ENCODE results near the gene MVP. TPM values are rescaled to one million over a fixed set of nuclear protein-coding genes. Genes with fewer than 3 reads are reported as not detected.

The MVP gene
- total RNA-seq, 1 donor from 2014 or later, result 150 TPM

DNA sequence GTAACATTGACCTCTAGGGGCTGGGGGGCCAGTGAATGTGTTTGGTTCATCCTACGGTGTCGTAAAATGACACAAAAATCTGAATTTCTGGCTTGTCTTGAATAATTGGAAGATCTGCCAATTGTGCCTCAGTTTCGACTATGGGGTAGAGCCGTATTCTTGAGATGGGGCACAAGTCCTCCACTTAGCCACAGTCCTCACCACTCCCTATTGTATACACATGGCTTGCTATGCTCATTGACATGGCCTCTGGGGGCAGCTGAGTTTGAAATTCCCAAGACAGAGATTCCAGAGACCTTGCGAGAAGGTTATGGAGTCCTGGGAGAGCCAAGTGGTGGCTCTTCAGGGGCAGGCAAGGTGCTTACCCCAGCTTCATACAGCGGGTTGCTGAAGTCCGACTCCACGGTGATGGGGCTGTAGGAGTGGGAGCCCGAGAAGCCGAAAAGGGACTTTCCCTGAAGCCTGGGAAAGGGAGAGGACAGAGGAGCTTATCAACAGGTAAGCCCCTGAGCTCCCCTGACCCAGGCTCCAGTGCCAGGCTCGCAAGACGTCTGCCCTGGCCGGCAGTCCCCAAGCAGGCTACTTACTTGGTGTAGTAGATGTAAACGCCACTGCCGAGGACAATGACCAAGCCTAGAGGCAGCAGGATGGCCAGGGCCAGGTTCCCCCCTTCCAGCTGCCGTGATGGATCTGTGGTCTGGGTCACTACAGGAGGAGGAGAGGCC, 51.7 kb downstream of the MVP start:
- Mint-ChIP-seq H3K4me3 (ENCODE audit: unreplicated experiment) (no peak overlapping the region), H3K9me3 (ENCODE audit: unreplicated experiment) (no peaks in the 10 kb centered on the region), H3K27me3 (ENCODE audit: unreplicated experiment) (peaks cover 13% of the 10 kb centered on the region), H3K36me3 (ENCODE audit: unreplicated experiment) (no peaks in the 10 kb centered on the region), H3K27ac (ENCODE audit: unreplicated experiment) (no peak overlapping the region), H3K4me1 (ENCODE audit: unreplicated experiment) (peaks cover 6% of the 10 kb centered on the region)
- DNase-seq (ENCODE audit: extremely low spot score, unreplicated experiment), result no peak
- TF ChIP-seq CTCF (IDR thresholded peaks at IDR 0.05), result no peak

- H3K4me3 Mint-ChIP-seq (ENCODE audit: unreplicated experiment), result no peak overlapping the region
- DNase-seq (ENCODE audit: extremely low spot score, unreplicated experiment), result no peak
Observed at GRCh38 chr16:29873319-29873718, 53.1 kb downstream of the MVP start.

GRCh38 chr16:29875206-29875605, 54.9 kb downstream of the MVP start:
- H3K9me3 Mint-ChIP-seq (ENCODE audit: unreplicated experiment), result no peaks in the 10 kb centered on the region
- H3K4me1 Mint-ChIP-seq (ENCODE audit: unreplicated experiment), result peaks cover 14% of the 10 kb centered on the region
- H3K4me3 Mint-ChIP-seq (ENCODE audit: unreplicated experiment), result no peak overlapping the region
- no peaks in the 10 kb centered on the region for H3K36me3 Mint-ChIP-seq (ENCODE audit: unreplicated experiment)
- H3K27ac Mint-ChIP-seq (ENCODE audit: unreplicated experiment), result no peak overlapping the region
- H3K27me3 Mint-ChIP-seq (ENCODE audit: unreplicated experiment), result peaks cover 29% of the 10 kb centered on the region
- no peak for TF ChIP-seq CTCF (IDR thresholded peaks at IDR 0.05)
- no peak for DNase-seq (ENCODE audit: extremely low spot score, unreplicated experiment)

More at GRCh38 chr16:29873319-29873718, 53.1 kb downstream of the MVP start:
- H3K27ac Mint-ChIP-seq (ENCODE audit: unreplicated experiment), result no peak overlapping the region
- TF ChIP-seq CTCF (IDR thresholded peaks at IDR 0.05), result no peak
- H3K4me1 Mint-ChIP-seq (ENCODE audit: unreplicated experiment), result peaks cover 14% of the 10 kb centered on the region
- H3K27me3 Mint-ChIP-seq (ENCODE audit: unreplicated experiment), result peaks cover 24% of the 10 kb centered on the region
- no peaks in the 10 kb centered on the region for H3K36me3 Mint-ChIP-seq (ENCODE audit: unreplicated experiment)
- no peaks in the 10 kb centered on the region for H3K9me3 Mint-ChIP-seq (ENCODE audit: unreplicated experiment)

GRCh38 chr16:29876217-29876593, 55.9 kb downstream of the MVP start:
- H3K36me3 Mint-ChIP-seq (ENCODE audit: unreplicated experiment), result no peaks in the 10 kb centered on the region
- H3K4me3 Mint-ChIP-seq (ENCODE audit: unreplicated experiment), result peak overlapping the region; percentile 48
- peaks cover 29% of the 10 kb centered on the region for H3K27me3 Mint-ChIP-seq (ENCODE audit: unreplicated experiment)
- H3K27ac Mint-ChIP-seq (ENCODE audit: unreplicated experiment), result no peak overlapping the region
- H3K9me3 Mint-ChIP-seq (ENCODE audit: unreplicated experiment), result no peaks in the 10 kb centered on the region
- DNase-seq (ENCODE audit: extremely low spot score, unreplicated experiment), result no peak
- peaks cover 14% of the 10 kb centered on the region for H3K4me1 Mint-ChIP-seq (ENCODE audit: unreplicated experiment)
- no peak for TF ChIP-seq CTCF (IDR thresholded peaks at IDR 0.05)

DNA sequence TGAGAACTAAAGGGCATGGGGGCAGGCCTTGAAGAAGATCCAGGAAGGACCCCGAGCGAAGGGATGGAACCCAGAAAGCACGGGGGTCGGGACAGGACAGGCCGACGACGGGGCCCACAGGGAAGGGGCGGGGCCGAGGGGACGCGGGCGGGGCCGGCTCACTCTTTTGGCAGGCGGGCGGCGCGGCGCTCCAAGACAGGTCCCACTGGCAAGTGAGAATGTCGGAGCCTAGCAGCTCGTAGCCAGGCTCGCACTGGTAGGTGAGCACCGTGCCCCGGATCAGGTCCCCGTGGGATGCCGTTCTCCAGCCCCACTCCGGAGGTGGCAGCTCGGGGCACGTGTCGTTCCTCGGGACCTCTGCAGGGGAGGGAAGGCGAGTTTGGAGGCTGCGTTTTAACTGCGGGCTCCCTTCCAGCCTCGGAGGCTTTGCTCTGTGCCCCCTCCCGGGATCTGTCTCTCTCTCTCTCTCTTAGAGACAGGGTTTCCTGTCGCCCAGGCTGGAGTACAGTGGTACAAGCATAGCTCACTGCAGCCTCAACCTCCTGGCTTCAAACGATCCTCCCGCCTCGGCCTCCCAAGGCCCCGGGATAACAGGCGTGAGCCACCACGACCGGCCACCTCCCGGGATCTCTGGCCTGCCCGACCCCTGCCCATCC, 56.5 kb downstream of the MVP start:
- H3K4me1 Mint-ChIP-seq (ENCODE audit: unreplicated experiment), result peaks cover 14% of the 10 kb centered on the region
- H3K27ac Mint-ChIP-seq (ENCODE audit: unreplicated experiment), result no peak overlapping the region
- peaks cover 29% of the 10 kb centered on the region for H3K27me3 Mint-ChIP-seq (ENCODE audit: unreplicated experiment)
- H3K4me3 Mint-ChIP-seq (ENCODE audit: unreplicated experiment), result peak overlapping the region; percentile 48
- DNase-seq (ENCODE audit: extremely low spot score, unreplicated experiment), result no peak
- H3K36me3 Mint-ChIP-seq (ENCODE audit: unreplicated experiment), result no peaks in the 10 kb centered on the region
- TF ChIP-seq CTCF (IDR thresholded peaks at IDR 0.05), result no peak
- H3K9me3 Mint-ChIP-seq (ENCODE audit: unreplicated experiment), result no peaks in the 10 kb centered on the region

All from osteocyte (in vitro differentiated cells).